Activated CD4-positive, alpha-beta T cell treated with anti-CD3 and anti-CD28 coated beads, Interleukin-2, amount 10 ng/mL, durations not matched to agents 7 days and 5 days (primary cell): ENCODE results near the gene MAD1L1. TPM values are rescaled to one million over a fixed set of nuclear protein-coding genes. Genes with fewer than 3 reads are reported as not detected.
A peak's percentile ranks its signal among the peaks of the same experiment; 100 is the strongest.

ENCODE experiments used
- CTCF ChIA-PET: fragments of 350-600 bp; sonication (Branson Sonifier 250); formaldehyde crosslinking; loops from one replicate; lab custom pipeline; 2021; ENCODE audit warnings: antibody characterized with exemption; lab: Charles Lee
- POLR2A ChIA-PET: fragments of 350-600 bp; sonication (Branson Sonifier 250); formaldehyde crosslinking; loops from one replicate; lab custom pipeline; 2021; ENCODE audit warnings: antibody characterized with exemption; lab: Charles Lee
- DNase-seq: peaks from one replicate; pipeline ENCODE4 v3.0.0-alpha.2; 2020
- H3K27ac Mint-ChIP-seq: one replicate; pipeline ENCODE4 v1.8.0; 2021; ENCODE audit warnings: mild to moderate bottlenecking, moderate library complexity, mixed read lengths
- H3K27me3 Mint-ChIP-seq: one replicate; pipeline ENCODE4 v1.8.0; 2021; ENCODE audit warnings: mixed read lengths
- H3K36me3 Mint-ChIP-seq: one replicate; pipeline ENCODE4 v1.8.0; 2021; ENCODE audit warnings: low read depth, mixed read lengths
- H3K4me1 Mint-ChIP-seq: one replicate; pipeline ENCODE4 v1.8.0; 2021; ENCODE audit warnings: mixed read lengths
- H3K4me3 Mint-ChIP-seq: one replicate; pipeline ENCODE4 v1.8.0; 2021; ENCODE audit warnings: mild to moderate bottlenecking, moderate library complexity, mixed read lengths
- H3K9me3 Mint-ChIP-seq: one replicate; pipeline ENCODE4 v1.8.0; 2021; ENCODE audit warnings: mixed read lengths
- total RNA-seq, 2 experiments: library from RNA; stranded (reverse); gene quantifications; one replicate each; pipeline ENCODE4 v1.2.3, GENCODE V29; 2021

Gene MAD1L1
- total RNA-seq, 2 experiments from 2014 or later, result 125 to 127 TPM

GRCh38 chr7:2093843-2094220 is 138.9 kb downstream of the MAD1L1 start:
- ChIA-PET CTCF (no interaction called here), POLR2A (no interaction called here)
- H3K4me3 Mint-ChIP-seq, result no peak overlapping the region
- no peaks in the 10 kb centered on the region for H3K27me3 Mint-ChIP-seq
- no peak for DNase-seq
- no peaks in the 10 kb centered on the region for H3K9me3 Mint-ChIP-seq
- H3K36me3 Mint-ChIP-seq, result no peaks in the 10 kb centered on the region
- H3K4me1 Mint-ChIP-seq, result peaks cover 31% of the 10 kb centered on the region
- no peak overlapping the region for H3K27ac Mint-ChIP-seq

DNA sequence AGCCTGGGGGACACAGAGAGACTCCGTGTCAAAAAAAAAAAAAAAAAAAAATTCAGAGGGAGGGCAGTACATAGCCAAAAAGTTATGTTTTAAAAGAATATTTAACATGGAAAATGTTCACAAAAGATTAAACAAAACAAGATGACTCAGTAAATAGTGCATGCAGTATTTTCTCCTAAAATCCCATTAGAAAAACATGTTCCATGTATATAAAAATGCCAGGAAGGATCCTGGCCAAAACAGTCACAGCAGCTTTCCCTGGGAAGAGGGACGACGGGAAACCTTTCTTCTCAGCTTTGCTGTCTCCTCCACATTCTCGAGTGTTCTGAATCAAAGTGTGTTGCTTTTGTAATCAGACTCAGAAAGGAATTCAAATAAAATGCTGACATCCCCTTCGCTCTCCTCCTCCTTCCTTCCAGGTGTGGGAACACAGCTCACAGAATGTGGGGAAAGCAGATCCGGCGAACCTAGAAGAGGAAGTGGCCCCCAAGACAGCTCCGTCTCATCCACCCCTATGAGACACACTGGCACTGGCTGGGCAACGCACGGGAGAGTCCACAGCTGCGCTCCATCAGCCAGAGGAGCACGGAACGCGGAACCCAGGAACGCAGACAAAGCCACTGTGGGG is 139.4 kb downstream of the MAD1L1 start:
- no peaks in the 10 kb centered on the region for H3K36me3 Mint-ChIP-seq
- H3K4me3 Mint-ChIP-seq, result no peak overlapping the region
- no peak for DNase-seq
- no peaks in the 10 kb centered on the region for H3K27me3 Mint-ChIP-seq
- peaks cover 27% of the 10 kb centered on the region for H3K4me1 Mint-ChIP-seq
- CTCF ChIA-PET, result interaction anchor here (0.6 kb wide), 1 partner anchor 625 kb away, joined by 3 read pairs; no protein-coding TSS in a partner anchor
- POLR2A ChIA-PET, result no interaction called here
- no peaks in the 10 kb centered on the region for H3K9me3 Mint-ChIP-seq
- no peak overlapping the region for H3K27ac Mint-ChIP-seq

DNA sequence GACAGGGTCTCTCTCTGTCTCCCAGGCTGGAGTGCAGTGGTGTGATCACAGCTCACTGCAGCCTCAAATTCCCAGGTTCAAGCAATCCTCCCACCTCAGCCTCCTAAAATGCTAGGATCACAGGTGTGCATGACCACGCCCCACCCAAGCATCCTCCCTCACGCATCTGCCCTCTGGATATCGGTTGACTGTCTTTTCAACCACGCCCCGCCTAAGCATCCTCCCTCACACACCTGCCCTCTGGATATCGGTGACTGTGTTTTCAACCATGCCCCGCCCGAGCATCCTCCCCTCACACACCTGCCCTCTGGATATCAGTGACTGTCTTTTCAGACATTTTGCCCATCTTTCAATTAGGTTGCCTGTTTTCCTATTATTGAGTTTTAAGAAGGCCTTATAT is 140.5 kb downstream of the MAD1L1 start:
- peaks cover 26% of the 10 kb centered on the region for H3K4me1 Mint-ChIP-seq
- DNase-seq, result no peak
- no peak overlapping the region for H3K4me3 Mint-ChIP-seq

GRCh38 chr7:2090526-2091520 is 141.9 kb downstream of the MAD1L1 start:
- Mint-ChIP-seq H3K27me3 (no peaks in the 10 kb centered on the region), H3K27ac (no peak overlapping the region), H3K36me3 (no peaks in the 10 kb centered on the region), H3K4me1 (peaks cover 30% of the 10 kb centered on the region), H3K4me3 (no peak overlapping the region), H3K9me3 (no peaks in the 10 kb centered on the region)
- ChIA-PET POLR2A (no interaction called here), CTCF (no interaction called here)
- no peak for DNase-seq

More for the DNA sequence above, 140.5 kb downstream of the MAD1L1 start:
- no peaks in the 10 kb centered on the region for H3K27me3 Mint-ChIP-seq
- ChIA-PET CTCF (interaction anchor here (0.6 kb wide), 1 partner anchor 626 kb away, joined by 3 read pairs; no protein-coding TSS in a partner anchor), POLR2A (no interaction called here)
- no peaks in the 10 kb centered on the region for H3K36me3 Mint-ChIP-seq
- no peak overlapping the region for H3K27ac Mint-ChIP-seq
- no peaks in the 10 kb centered on the region for H3K9me3 Mint-ChIP-seq

GRCh38 chr7:2088801-2089200 is 143.9 kb downstream of the MAD1L1 start:
- ChIA-PET POLR2A (no interaction called here), CTCF (no interaction called here)
- no peak overlapping the region for H3K4me3 Mint-ChIP-seq
- H3K27ac Mint-ChIP-seq, result no peak overlapping the region
- peaks cover 37% of the 10 kb centered on the region for H3K4me1 Mint-ChIP-seq
- no peaks in the 10 kb centered on the region for H3K9me3 Mint-ChIP-seq
- H3K36me3 Mint-ChIP-seq, result peaks cover 5% of the 10 kb centered on the region
- H3K27me3 Mint-ChIP-seq, result no peaks in the 10 kb centered on the region
- DNase-seq, result no peak

DNA sequence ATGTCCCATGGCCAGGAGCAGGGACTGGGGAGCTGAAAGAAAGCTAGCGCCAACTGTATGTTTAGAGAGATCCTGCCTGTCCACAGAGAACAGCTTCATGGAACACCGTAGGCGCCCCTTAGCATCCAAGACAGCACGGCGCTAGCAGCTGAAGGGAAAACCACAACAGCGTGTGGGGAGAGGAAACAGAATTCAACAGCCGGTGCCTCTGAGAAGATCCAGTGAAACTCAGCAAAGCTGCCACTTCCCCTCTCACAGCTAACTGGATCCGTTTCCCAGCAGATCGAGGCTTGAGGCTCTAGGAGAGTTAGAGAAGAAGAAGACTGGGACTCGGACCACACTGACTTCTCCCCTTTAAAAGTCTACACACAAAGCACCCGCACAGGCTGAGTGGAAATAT is 145.0 kb downstream of the MAD1L1 start:
- CTCF ChIA-PET, result interaction anchor here (0.6 kb wide), 1 partner anchor 193 kb away, joined by 4 read pairs; no protein-coding TSS in a partner anchor

DNA sequence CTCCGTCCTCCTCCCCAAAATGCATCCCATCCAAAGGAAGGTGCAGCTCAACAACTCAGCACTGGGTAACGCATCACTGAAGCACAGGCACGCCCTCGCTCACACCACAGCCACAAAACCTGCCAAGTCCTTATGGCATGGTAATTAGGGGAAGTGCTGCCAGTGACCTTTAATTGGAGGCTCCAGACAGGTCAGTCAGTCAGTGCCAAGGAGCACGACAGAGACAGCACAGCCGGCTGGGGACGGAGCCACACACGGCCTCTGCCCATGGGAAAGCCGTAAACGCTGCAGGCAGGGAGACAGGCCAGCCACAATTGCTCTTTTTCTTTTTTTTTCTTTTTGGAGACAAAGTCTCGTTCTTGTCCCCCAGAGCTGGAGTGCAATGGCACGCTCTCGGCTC is 146.5 kb downstream of the MAD1L1 start:
- H3K4me1 Mint-ChIP-seq, result peaks cover 35% of the 10 kb centered on the region
- no peaks in the 10 kb centered on the region for H3K27me3 Mint-ChIP-seq
- H3K9me3 Mint-ChIP-seq, result no peaks in the 10 kb centered on the region
- peaks cover 5% of the 10 kb centered on the region for H3K36me3 Mint-ChIP-seq
- no peak overlapping the region for H3K27ac Mint-ChIP-seq
- H3K4me3 Mint-ChIP-seq, result no peak overlapping the region
- ChIA-PET POLR2A (no interaction called here), CTCF (interaction anchor here (0.7 to 1.1 kb wide), 2 partner anchors 13 kb away, joined by 3 read pairs; no protein-coding TSS in a partner anchor)
- DNase-seq, result no peak

More for the DNA sequence above, 145.0 kb downstream of the MAD1L1 start:
- Mint-ChIP-seq H3K36me3 (peaks cover 5% of the 10 kb centered on the region), H3K4me3 (no peak overlapping the region), H3K4me1 (peaks cover 40% of the 10 kb centered on the region), H3K27me3 (no peaks in the 10 kb centered on the region), H3K9me3 (no peaks in the 10 kb centered on the region), H3K27ac (no peak overlapping the region)
- no peak for DNase-seq
- POLR2A ChIA-PET, result no interaction called here

DNA sequence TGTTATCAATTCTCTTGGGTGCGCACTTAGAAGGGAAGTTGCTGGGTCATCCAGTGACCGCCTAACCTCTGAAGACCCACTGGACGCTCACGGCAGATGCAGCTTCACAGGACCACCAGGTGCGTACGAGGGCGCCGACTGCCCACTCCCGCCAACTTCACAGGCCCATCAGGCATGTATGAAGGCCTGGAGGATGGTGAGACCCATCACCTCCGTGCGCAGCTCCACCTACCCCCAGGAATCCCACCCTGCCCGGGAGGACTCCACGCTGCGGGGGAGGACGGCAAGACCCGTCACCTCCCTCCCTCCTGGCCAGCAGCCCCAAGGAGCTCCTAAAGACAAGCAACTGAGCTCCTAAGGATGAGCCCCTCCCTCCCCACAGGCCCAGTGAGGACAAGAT is 146.9 kb downstream of the MAD1L1 start:
- no peaks in the 10 kb centered on the region for H3K9me3 Mint-ChIP-seq
- ChIA-PET POLR2A (no interaction called here), CTCF (interaction anchor here (1.1 kb wide), 1 partner anchor 14 kb away, joined by 3 read pairs; no protein-coding TSS in a partner anchor)
- H3K4me1 Mint-ChIP-seq, result peaks cover 35% of the 10 kb centered on the region
- DNase-seq, result no peak
- no peak overlapping the region for H3K4me3 Mint-ChIP-seq
- H3K36me3 Mint-ChIP-seq, result peaks cover 5% of the 10 kb centered on the region
- no peak overlapping the region for H3K27ac Mint-ChIP-seq
- H3K27me3 Mint-ChIP-seq, result no peaks in the 10 kb centered on the region

GRCh38 chr7:2084781-2085505 is 147.8 kb downstream of the MAD1L1 start:
- no peaks in the 10 kb centered on the region for H3K27me3 Mint-ChIP-seq
- H3K27ac Mint-ChIP-seq, result no peak overlapping the region
- H3K4me1 Mint-ChIP-seq, result peaks cover 35% of the 10 kb centered on the region
- H3K36me3 Mint-ChIP-seq, result peaks cover 5% of the 10 kb centered on the region
- POLR2A ChIA-PET, result no interaction called here
- CTCF ChIA-PET, result interaction anchor here (0.9 to 1.2 kb wide), 5 partner anchors 8 to 20 kb away, joined by 3 read pairs; no protein-coding TSS in a partner anchor
- no peak overlapping the region for H3K4me3 Mint-ChIP-seq
- H3K9me3 Mint-ChIP-seq, result no peaks in the 10 kb centered on the region
- no peak for DNase-seq

GRCh38 chr7:2084331-2084730 is 148.4 kb downstream of the MAD1L1 start:
- peaks cover 5% of the 10 kb centered on the region for H3K36me3 Mint-ChIP-seq
- CTCF ChIA-PET, result interaction anchor here (1.1 to 1.2 kb wide), 3 partner anchors 9 to 20 kb away, joined by 3 read pairs; no protein-coding TSS in a partner anchor
- no peak overlapping the region for H3K27ac Mint-ChIP-seq
- peaks cover 41% of the 10 kb centered on the region for H3K4me1 Mint-ChIP-seq
- H3K9me3 Mint-ChIP-seq, result no peaks in the 10 kb centered on the region
- peak; percentile 27 for DNase-seq
- H3K4me3 Mint-ChIP-seq, result no peak overlapping the region
- H3K27me3 Mint-ChIP-seq, result no peaks in the 10 kb centered on the region
- POLR2A ChIA-PET, result no interaction called here

DNA sequence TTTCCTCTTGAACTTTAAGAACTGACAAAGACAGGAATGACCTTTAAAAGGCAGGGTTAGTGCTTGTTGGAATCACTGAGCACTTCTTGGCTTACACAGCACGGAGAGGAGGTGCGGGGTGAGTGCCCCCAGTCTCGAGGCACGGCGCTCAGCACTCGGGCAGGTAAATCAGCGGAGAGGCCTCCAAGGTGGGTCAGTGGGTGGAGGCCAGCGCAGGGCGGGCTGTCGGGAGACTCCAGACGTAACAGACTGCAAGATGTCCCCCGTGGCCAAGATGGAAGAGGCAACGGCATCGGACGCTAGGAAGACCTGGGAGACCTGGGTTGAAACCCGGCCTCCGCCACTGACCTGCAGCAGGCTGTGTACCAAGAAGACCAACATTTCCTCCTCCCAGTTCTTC is 149.4 kb downstream of the MAD1L1 start:
- CTCF ChIA-PET, result interaction anchor here (0.9 to 1.0 kb wide), 2 partner anchors 12 to 21 kb away, joined by 3 to 4 read pairs; no protein-coding TSS in a partner anchor
- no peak for DNase-seq
- Mint-ChIP-seq H3K27ac (no peak overlapping the region), H3K27me3 (no peaks in the 10 kb centered on the region), H3K9me3 (no peaks in the 10 kb centered on the region), H3K36me3 (peaks cover 5% of the 10 kb centered on the region), H3K4me3 (no peak overlapping the region), H3K4me1 (peaks cover 43% of the 10 kb centered on the region)
- POLR2A ChIA-PET, result no interaction called here
